Ramos (cell line): ENCODE measurements around the gene SERPINE1.
"Not testable (repeated sequence)": the region's sequence is repeated elsewhere in the genome, so short reads cannot be mapped to it uniquely, and the experiment has no call there.

Experiments
- in situ Hi-C: fragments of 300-500 bp; cut with MboI; formaldehyde crosslinking; loops from one replicate; pipeline ENCODE4 v1.14.3; 2022; ENCODE audit warnings: low sequenced_read_pairs; ENCODE audit not compliant: unreplicated experiment

SERPINE1 gene

DNA sequence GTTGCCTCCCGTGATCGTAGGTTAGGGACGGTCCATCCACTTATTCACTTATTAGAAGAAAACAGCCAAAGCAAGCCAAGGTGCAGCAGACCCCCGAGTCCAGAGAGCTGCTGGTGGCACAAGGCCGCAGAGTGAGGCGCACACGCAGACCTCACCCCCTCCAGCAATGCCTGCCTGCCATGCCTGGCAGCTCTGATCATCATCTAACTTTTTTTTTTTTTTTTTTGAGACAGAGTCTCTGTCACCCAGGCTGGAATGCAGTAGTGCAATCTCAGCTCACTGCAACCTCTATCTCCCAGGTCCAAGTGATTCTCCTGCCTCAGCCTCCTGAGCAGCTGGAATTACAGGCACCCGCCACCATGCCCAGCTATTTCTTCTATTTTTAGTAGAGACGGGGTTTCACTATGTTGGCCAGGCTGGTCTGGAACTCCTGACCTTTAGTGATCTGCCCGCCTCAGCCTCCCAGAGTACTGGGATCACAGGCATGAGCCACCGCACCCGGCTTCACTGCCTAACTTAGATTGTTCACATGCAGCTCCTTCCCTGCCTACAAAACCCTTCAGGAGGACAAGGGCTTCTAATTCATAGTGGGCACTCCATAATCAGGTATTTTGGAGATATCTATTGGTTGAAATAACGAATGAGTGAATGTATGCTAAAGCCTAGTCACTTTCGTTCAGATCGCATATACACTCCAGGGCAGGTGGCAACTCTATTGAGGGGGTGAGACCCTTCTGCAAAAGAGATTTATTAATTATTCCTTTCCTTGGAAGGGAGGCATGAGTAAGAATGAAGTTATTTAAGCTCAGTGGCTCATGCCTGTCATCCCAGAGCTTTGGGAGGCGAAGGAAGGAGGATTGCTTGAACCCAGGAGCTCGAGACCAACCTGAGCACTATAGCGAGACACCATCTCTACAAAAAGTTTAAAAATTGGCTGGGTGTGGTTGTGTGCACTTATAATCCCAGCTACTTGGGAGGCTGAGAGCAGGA is 25.8 kb upstream of the SERPINE1 start:
- in situ Hi-C loops, result no loop called here

DNA sequence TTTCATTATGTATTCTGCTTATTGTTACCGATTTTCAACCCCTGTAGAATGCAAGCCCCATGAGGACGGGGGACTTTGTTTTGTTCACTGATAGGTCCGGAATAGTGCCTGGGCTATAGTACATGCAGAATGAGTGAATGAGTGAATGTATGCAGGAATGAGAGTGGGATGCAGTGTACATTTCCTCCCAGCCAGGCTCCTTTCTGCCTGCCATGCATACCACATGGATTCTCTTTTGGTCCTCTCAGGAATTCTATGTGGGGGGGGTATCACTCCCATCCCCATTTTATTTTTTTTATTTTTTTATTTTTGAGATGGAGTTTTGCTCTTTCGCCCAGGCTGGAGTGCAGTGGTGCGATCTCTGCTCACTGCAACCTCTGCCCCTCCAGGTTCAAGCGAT is 24.9 kb upstream of the SERPINE1 start:
- in situ Hi-C loops, result no loop called here

DNA sequence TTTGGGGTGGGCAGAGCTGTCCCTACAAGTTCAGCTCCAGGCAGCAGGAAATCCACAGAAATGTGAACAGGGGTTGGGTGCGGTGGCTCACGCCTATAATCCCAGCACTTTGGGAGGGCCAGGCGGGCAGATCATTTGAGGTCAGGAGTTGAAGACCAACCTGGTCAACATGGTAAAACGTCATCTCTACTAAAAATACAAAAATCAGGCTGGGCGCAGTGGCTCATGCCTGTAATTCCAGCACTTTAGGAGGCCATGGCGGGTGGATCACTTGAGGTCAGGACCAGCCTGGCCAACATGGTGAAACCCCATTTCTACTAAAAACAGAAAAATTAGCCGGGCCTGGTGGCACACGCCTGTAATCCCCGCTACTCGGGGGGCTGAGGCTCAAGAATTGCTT is 23.2 kb upstream of the SERPINE1 start:
- in situ Hi-C loops, result not testable (repeated sequence)

DNA sequence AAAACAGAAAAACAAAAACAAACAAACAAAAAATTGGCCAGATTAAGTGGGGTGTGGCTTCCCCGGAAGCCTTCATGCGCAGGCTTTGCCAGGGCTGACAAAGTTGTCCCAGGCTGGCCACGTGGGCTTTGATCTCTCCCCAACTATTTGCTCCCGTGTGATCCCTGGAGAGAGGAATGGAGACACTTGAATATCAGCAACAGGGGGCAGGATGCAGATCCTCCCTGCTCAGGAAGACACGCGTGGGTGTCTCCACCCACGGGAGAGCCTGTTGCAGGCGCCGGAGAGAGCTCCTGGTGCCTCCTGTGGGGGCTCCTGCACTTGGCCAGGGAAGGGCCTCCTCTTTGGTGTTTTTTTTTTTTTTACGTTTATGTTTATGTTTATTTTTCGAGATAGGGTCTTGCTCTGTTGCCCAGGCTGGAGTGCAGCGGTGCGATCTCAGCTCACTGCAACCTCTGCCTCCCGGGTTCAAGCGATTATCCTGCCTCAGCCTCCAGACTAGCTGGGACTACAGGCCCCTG is 22.7 kb upstream of the SERPINE1 start:
- in situ Hi-C loops, result no loop called here

DNA sequence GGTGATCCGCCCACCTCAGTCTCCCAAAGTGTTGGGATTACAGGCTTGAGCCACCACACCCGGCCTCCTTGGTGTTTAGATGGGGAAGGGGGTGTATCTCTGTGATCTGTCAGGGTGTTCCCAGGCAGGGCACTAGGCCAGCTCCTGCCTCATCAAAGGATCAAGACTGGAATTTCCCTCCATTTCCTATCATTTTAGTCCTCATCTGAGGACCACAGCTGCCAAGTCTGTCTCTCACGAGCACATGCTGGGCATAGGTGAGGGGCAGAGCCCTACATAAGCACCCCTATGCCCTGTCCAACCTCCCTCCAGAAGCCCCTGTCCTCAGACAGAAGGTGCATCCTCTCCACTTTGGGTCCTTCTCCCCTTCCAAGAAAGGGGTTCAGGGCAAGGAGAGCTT is 22.1 kb upstream of the SERPINE1 start:
- in situ Hi-C loops, result no loop called here

DNA sequence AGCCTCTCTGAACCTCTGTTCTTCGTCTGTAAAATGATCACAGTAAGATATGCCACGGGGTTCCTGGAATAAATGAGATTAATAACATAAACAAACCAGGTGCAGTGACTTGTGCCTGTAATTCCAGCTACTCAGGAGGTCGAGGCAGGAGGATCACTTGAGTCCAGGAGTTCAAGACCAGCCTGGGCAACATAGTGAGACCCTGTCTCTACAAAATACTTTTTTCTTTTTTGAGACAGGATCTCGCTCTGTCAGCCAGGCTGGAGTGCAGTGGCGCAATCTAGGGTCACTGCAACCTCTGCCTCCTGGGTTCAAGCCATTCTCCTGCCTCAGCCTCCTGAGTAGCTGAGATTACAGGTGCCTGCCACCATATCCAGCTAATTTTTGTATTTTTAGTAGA is 21.7 kb upstream of the SERPINE1 start:
- in situ Hi-C loops, result not testable (repeated sequence)

DNA sequence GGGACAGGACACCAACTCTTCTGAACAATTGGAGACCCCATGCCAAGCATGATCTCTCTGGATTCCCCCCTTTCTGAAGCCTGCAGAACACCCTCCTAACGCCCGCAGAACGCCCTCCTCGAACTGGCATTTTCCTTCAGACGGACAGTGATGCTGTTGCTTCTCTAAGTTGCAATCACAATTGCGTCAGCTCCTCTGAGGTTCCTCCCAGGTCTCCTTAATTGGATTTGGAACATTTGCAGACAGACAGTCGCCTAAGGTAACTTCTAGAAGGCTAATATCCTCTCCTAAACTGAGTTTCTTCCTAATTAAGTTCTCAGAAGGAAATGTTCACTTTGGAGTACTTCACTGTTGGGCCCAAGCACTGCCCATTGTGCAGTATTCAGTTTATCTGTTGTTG is 20.5 kb upstream of the SERPINE1 start:
- in situ Hi-C loops, result no loop called here

DNA sequence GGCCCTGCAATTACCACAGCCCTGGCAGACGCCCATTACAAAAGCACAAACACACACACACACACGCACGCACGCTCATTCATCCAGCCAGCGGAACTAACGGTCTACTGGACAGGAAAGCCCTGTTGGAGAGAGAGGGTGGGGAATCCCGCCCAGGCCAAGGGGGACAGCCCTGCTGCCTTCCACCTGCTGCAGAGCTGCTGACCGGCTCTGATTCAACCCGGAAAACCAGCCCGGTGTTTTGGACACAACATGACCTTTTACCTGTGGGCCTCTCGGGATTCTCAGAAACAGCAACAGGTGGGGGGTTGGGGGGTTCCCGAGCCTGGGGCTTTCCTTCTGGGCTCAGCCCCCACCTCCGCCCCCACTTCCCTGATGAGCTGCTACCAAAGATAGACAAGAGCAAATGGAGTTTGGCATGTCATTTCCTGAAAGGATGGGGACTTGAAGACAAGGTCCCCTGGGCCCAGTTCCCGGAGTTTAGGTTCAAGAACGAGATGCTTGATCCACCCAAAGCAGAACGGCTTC is 18.5 kb upstream of the SERPINE1 start:
- in situ Hi-C loops, result no loop called here

DNA sequence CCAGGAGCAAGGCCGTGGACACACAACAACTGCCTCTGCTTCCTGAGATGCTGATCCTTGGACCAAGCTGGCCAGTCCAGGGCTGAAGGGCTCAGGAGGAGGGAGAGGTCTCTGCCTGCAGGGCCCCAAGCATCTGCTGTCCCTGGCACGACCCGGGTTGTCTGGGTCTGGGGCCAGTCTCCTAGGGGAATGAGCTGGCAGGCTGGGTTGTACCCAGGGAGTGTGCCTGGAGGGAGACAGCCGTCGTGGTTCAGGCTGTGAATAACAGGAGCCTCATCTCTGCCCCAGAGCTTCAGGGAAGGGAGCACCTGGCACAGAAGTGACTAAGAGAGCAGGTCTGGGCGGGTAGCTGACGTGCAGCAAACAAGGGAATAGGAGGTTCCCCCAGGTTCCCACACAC is 17.9 kb upstream of the SERPINE1 start:
- in situ Hi-C loops, result no loop called here

DNA sequence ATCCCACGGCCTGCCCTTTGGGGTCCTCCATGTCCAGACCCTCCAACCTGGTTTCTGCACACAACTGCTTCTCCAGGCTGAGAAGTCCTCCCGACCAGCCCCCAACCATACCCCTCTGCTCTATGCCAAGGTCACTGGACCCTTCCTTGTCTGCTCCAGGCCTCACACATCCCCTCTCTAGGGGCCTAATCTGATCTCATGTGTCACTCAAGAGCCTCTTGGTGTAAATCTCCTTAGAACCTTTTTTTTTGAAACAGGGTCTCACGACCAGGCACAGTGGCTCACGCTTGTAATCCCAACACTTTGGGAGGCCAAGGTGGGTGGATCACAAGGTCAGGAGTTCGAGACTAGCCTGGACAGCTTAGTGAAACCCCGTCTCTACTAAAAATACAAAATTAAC is 17.5 kb upstream of the SERPINE1 start:
- in situ Hi-C loops, result no loop called here

DNA sequence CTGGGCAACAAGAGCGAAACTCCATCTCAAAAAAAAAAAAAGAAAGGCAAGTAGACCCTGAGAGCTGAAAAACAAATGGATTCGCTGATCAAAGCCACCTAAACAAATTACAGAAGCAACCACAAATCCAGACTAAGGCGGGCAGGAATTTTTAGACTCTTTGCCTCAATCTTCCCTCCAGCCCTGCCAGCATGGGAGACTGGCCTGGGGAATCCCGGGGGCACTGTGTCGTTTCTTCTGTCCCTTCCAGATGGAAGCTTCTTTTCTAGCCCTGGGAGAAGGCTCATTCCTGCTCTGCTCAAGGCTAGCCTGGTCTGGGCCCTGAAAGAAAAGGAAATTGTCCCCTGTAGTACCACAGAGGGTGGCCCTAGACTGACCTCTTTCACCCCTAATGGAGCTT is 15.6 kb upstream of the SERPINE1 start:
- in situ Hi-C loops, result no loop called here

DNA sequence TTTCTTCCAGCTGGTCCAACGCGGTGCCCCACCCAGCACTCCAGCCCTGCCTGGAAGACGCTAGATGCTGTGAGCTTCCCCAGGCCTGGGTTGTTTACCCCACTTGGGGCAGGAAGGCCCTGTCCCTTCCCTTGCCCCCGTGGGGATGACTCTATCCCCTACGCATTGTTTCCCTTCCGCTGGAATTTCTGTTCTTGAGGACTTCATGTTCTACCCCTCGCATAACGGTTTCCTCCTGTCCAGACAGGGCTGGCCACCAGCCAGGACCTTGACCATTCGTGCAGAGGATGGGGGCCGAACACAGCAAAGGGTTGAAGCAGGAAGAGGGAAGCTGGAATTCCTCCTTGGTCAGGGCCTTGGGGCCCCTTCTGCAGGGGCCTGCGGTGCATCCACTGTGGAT is 14.7 kb upstream of the SERPINE1 start:
- in situ Hi-C loops, result no loop called here

DNA sequence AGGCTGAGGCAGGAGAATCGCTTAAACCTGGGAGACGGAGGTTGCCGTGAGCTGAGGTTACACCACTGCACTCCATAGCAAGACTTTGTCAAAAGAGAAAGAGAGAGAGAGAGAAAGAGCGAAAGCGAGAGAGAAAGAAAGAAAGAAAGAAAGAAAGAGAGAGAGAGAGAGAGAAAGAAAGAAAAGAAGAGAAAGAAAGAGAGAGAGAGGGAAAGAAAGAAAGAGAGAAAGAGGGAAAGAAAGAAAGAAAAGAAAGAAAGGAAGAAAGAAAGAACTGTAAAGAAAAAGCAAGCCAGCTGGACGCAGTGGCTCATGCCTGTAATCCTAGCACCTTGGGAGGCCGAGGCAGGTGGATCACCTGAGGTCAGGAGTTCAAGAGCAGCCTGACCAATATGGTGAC is 13.8 kb upstream of the SERPINE1 start:
- in situ Hi-C loops, result not testable (repeated sequence)

DNA sequence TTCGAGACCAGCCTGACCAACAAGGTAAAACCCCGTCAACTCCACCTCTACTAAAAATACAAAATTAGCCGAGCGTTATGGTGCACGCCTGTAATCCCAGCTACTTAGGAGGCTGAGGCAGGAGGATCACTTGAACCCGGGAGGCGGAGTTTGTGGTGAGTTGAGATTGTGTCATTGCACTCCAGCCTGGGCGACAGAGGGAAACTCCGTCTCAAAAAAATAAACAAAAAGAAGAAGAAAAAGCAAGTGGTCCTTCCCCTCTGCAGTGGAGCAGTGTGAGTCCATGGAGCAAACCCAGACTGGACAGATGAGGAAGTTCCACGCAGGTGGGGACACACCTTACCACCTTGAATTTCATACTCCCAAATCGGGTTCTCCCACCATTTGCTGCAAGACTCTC is 13.1 kb upstream of the SERPINE1 start:
- in situ Hi-C loops, result no loop called here

DNA sequence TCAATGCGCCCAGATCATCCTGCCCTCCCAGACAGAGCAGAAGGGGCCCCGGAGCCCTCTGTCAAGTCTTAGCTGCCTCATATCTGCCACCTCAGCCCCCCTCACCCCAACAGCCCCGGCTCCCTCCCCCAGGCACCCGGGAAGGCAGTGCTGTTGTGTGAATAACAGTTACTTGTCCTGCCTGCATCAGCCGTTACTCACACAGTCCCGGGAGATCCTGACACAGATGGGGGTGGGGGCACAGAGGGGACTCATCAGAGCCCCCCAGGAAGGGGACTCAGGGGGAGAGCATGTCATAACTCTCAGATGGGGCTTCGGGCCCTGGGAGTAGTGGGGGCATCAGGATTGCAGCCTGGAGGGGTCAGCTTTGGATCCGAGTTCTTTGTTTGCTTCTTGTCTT is 12.4 kb upstream of the SERPINE1 start:
- in situ Hi-C loops, result no loop called here

DNA sequence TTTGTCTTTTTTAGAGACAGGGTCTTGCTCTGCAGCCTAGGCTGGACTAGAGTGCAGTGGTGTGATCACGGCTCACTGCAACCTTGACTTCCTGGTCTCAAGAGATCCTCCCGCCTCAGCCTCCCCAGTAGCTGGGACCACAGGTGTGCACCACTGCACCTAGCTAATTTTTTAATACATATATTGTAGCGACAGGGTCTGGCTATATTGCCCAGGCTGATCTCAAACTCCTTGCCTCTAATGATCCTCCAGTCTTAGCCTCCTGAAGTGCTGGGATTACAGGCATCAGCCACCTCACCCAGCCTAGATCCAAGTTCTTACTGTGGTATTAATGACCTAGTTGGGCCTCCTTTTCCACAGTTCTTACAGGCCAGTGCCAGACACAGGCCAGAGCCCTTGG is 11.7 kb upstream of the SERPINE1 start:
- in situ Hi-C loops, result no loop called here

DNA sequence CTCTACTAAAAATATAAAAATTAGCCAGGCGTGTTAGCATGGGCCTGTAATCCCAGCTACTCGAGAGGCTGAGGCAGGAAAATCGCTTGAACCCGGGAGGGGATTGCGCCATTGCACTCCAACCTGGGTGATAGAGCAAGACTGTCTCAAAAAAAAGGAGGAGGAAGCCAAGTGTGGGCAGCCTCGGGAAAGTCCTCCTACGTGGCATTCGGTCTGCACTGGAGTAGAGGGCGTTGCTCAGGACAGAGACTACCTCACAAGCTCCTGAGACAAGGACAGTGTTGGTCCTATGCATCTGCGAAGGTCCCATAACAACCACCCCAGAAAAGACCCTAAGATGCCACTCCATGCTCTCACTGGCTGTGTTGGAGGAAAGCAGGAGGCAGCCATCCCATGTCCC is 10.0 kb upstream of the SERPINE1 start:
- in situ Hi-C loops, result no loop called here

DNA sequence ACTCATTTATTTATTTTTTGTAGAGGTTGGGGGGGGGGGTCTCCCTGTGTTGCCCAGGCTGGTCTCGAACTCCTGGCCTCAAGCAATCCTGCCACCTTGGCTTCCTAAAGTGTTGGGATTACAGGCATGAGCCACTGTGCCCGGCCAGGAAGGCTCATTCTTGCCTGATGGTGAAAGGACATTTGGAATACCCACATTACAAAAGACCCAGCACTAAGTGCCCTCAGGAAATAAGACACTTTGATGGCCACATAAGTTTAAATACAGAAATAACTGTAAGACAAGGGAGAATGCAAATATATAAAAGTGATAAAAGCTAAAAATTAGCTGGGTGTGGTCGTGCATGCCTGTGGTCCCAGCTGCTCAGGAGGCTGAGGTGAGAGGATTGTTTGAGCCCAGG is 8.0 kb upstream of the SERPINE1 start:
- in situ Hi-C loops, result no loop called here

DNA sequence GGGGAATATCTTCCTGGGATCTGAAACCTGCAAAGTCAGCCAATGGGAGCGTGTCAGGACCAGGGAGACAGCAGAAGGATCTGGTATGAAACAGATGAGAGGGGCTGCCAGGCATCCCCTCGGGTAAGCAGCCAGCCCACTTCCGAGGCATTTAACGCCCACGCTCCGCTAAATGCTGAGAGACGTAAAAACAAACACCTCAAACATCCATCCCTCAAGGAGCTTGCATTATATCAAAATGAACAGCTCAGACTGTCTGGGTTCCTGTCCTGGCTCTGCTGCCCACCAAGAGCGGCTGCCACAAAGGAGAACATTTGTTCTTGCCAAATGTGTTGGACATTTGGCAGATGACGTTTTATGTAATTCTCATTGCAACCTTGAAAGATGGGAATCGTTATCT is 7.0 kb upstream of the SERPINE1 start:
- in situ Hi-C loops, result no loop called here

DNA sequence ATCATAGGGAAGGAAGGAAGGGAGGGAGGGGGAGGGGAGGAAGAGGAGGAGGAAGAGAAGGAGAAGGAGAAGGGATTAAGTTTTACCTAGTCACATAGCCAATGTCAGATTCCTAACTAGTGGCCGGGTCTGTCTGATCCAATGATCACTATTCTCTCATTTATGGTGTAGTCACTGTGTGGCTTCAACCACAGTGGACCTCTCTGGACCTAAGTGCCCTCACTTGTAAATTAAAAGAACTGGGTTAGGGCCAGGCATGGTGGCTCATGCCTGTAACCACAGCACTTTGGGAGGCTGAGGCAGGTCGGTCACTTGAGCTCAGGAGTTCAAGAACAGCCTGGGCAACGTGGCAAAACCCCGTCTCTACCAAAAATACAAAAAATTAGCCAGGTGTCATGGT is 6.6 kb upstream of the SERPINE1 start:
- in situ Hi-C loops, result no loop called here

DNA sequence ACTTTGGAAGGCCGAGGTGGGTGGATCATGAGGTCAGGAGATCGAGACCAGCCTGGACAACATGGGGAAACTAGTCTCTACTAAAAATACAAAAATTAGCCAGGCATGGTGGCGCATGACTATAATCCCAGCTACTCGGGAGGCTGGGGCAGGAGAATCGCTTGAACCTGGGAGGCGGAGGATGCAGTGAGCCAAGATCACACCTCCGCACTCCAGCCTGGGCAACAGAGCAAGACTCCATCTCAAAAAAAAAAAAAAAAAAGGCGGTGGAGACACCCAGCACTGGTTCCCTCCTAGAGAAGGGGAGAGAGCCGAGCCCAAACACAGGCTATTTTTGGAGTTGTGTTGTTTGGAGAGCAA is 5.3 kb upstream of the SERPINE1 start:
- in situ Hi-C loops, result not testable (repeated sequence)
